ENCODE results near the gene SEM1. TPM values are rescaled to one million over a fixed set of nuclear protein-coding genes. Genes with fewer than 3 reads are reported as not detected.

Gene SEM1
- total RNA-seq, 1 experiment from 2014 or later = 71.2 TPM

DNA sequence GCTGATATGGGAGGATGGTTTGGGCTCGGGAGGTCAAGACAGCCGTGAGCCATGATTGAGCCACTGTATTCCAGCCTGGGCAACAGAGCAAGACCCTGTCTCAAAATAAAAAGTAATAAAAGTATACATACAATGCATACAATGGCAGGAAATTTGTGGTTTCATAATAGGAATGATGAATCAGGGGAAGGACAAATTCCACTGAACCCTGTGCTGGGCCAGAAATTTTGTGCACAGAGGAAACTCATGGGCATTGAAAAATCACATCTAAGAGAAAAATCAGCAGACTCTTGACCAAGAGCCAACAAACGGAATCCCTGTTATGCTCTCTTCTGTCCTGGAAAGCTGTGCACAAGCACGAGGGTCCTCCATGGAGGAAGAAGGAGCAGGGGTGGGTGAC lies 35.1 kb downstream of the SEM1 start:
- no peaks in the 10 kb centered on the region for H3K4me1 Mint-ChIP-seq (ENCODE audit: low read depth, unreplicated experiment)
- no TSS peak for BruUV-seq (replicated peaks)
- no peak for DNase-seq

GRCh38 chr7:96671854-96672253 lies 37.8 kb downstream of the SEM1 start:
- Mint-ChIP-seq H3K9me3 (ENCODE audit: low read depth, unreplicated experiment) (no peaks in the 10 kb centered on the region), H3K4me3 (ENCODE audit: low read depth, unreplicated experiment) (no peak overlapping the region), H3K27ac (ENCODE audit: unreplicated experiment) (no peak overlapping the region), H3K27me3 (ENCODE audit: unreplicated experiment) (no peaks in the 10 kb centered on the region), H3K4me1 (ENCODE audit: low read depth, unreplicated experiment) (no peaks in the 10 kb centered on the region), H3K36me3 (ENCODE audit: insufficient read depth, unreplicated experiment) (no peaks in the 10 kb centered on the region)
- DNase-seq = no peak
- CTCF ChIA-PET = no interaction called here
- BruUV-seq (replicated peaks) = no TSS peak
- intact Hi-C loops (cut with micrococcal nuclease; ENCODE audit: unreplicated experiment) = no loop called here
- no peak for TF ChIP-seq CTCF (IDR thresholded peaks at IDR 0.05; ENCODE audit: unreplicated experiment)

More for the DNA sequence above, 35.1 kb downstream of the SEM1 start:
- Mint-ChIP-seq H3K4me3 (ENCODE audit: low read depth, unreplicated experiment) (no peak overlapping the region), H3K27ac (ENCODE audit: unreplicated experiment) (no peak overlapping the region), H3K27me3 (ENCODE audit: unreplicated experiment) (no peaks in the 10 kb centered on the region), H3K36me3 (ENCODE audit: insufficient read depth, unreplicated experiment) (no peaks in the 10 kb centered on the region), H3K9me3 (ENCODE audit: low read depth, unreplicated experiment) (no peaks in the 10 kb centered on the region)
- intact Hi-C loops (cut with micrococcal nuclease; ENCODE audit: unreplicated experiment) = no loop called here
- CTCF ChIA-PET = no interaction called here
- TF ChIP-seq CTCF (IDR thresholded peaks at IDR 0.05; ENCODE audit: unreplicated experiment) = no peak

DNA sequence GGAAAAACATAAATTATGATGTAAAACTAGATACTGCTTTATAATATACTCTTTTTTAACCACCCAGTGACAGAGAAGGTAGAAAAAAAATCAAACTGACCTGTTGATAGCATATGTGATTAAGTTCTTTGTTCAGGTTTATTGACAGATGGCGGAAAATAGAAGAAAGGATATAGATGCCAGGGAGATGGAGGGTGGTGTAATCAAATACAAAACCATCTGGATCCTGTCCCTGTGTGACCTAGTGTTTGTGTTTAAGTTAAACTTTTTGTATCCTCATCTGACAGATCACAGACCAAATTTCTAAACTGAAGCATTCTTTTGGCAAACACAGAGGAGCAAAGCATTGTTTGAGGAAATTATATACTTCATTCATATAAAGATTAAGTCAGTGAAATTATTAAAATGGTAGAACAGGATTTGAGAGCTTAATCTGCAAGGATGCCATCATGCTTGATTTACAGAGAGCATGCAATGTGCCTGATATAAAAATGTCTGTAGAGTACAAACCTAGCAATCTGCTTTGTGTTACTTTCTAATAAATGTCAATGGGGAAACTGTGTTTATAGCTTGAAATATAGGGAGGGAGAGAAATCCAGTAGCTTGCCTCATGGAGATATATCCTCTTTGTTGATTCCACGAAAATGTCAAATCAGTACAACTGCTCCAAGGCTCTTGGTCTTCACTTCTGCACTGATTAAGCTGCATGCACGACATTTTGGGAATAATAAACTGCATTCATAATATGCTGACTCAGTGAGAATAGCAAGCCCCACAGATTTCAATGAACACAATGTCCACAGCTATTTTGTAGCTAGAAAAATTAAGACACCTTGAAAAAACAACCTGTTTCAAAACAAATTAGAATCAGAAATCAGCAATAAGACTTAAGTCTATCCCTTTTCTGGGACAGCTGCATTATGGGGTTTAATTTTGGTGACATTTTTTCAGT lies 39.0 kb downstream of the SEM1 start:
- intact Hi-C loops (cut with micrococcal nuclease; ENCODE audit: unreplicated experiment) = no loop called here
- Mint-ChIP-seq H3K9me3 (ENCODE audit: low read depth, unreplicated experiment) (no peaks in the 10 kb centered on the region), H3K4me3 (ENCODE audit: low read depth, unreplicated experiment) (no peak overlapping the region), H3K36me3 (ENCODE audit: insufficient read depth, unreplicated experiment) (no peaks in the 10 kb centered on the region), H3K4me1 (ENCODE audit: low read depth, unreplicated experiment) (no peaks in the 10 kb centered on the region), H3K27me3 (ENCODE audit: unreplicated experiment) (no peaks in the 10 kb centered on the region), H3K27ac (ENCODE audit: unreplicated experiment) (no peak overlapping the region)
- no TSS peak for BruUV-seq (replicated peaks)
- CTCF ChIA-PET = no interaction called here
- DNase-seq = no peak
- TF ChIP-seq CTCF (IDR thresholded peaks at IDR 0.05; ENCODE audit: unreplicated experiment) = no peak

GRCh38 chr7:96669812-96670211 lies 39.8 kb downstream of the SEM1 start:
- intact Hi-C loops (cut with micrococcal nuclease; ENCODE audit: unreplicated experiment) = no loop called here
- no peak for TF ChIP-seq CTCF (IDR thresholded peaks at IDR 0.05; ENCODE audit: unreplicated experiment)
- DNase-seq = no peak
- Mint-ChIP-seq H3K36me3 (ENCODE audit: insufficient read depth, unreplicated experiment) (no peaks in the 10 kb centered on the region), H3K4me1 (ENCODE audit: low read depth, unreplicated experiment) (no peaks in the 10 kb centered on the region), H3K27me3 (ENCODE audit: unreplicated experiment) (no peaks in the 10 kb centered on the region), H3K4me3 (ENCODE audit: low read depth, unreplicated experiment) (no peak overlapping the region), H3K9me3 (ENCODE audit: low read depth, unreplicated experiment) (no peaks in the 10 kb centered on the region), H3K27ac (ENCODE audit: unreplicated experiment) (no peak overlapping the region)
- no TSS peak for BruUV-seq (replicated peaks)
- CTCF ChIA-PET = no interaction called here
